HG03439 (cell line): ENCODE data around the gene XCR1.

Experiments used
- ATAC-seq: cut with Tn5 transposase; IDR thresholded peaks from one replicate; pipeline ENCODE4 v1.9.1; 2021; ENCODE audit warnings: mild to moderate bottlenecking, moderate library complexity; ENCODE audit not compliant: unreplicated experiment

XCR1 gene

GRCh38 chr3:45984331-45985312 is 42.7 kb downstream of the XCR1 start:
- no peak for ATAC-seq

GRCh38 chr3:45983770-45984169 is 43.5 kb downstream of the XCR1 start:
- ATAC-seq: no peak

- no peak for ATAC-seq
These were observed 45.8 kb downstream of the XCR1 start for GRCh38 chr3:45981346-45982074.

- no peak for ATAC-seq
These were observed 46.5 kb downstream of the XCR1 start for GRCh38 chr3:45980819-45981218.

GRCh38 chr3:45980229-45980813 is 47.0 kb downstream of the XCR1 start:
- ATAC-seq: no peak

- ATAC-seq: no peak
These were observed 47.9 kb downstream of the XCR1 start for GRCh38 chr3:45979378-45979777.

GRCh38 chr3:45978006-45978761 is 49.1 kb downstream of the XCR1 start:
- no peak for ATAC-seq

- no peak for ATAC-seq
These were observed 50.8 kb downstream of the XCR1 start for GRCh38 chr3:45976191-45977091.

- ATAC-seq: no peak
These were observed 51.6 kb downstream of the XCR1 start for GRCh38 chr3:45975686-45976085.

- ATAC-seq: no peak
These were observed 52.6 kb downstream of the XCR1 start for GRCh38 chr3:45974686-45975085.

GRCh38 chr3:45972534-45973402 is 54.5 kb downstream of the XCR1 start:
- no peak for ATAC-seq

GRCh38 chr3:45969953-45970352 is 57.3 kb downstream of the XCR1 start:
- ATAC-seq: no peak

- no peak for ATAC-seq
These were observed 58.2 kb downstream of the XCR1 start for GRCh38 chr3:45969116-45969515.

GRCh38 chr3:45968706-45969105 is 58.6 kb downstream of the XCR1 start:
- ATAC-seq: no peak

- ATAC-seq: no peak
These were observed 59.1 kb downstream of the XCR1 start for GRCh38 chr3:45968149-45968548.

- ATAC-seq: no peak
These were observed 59.6 kb downstream of the XCR1 start for GRCh38 chr3:45967724-45968123.
